Brain microvascular endothelial cell (primary cell): ENCODE measurements around the gene EXOSC9.

Experiments
- DNase-seq: peaks from one replicate; pipeline ENCODE4 v3.0.0-alpha.2; 2020
- H3K27ac ChIP-seq: fragments of 250-450 bp; sonication (Bioruptor Pico); 2 replicates; pipeline ENCODE4 v1.5.1; 2020; ENCODE audit warnings: mild to moderate bottlenecking, moderate library complexity
- H3K27me3 ChIP-seq: fragments of 250-450 bp; sonication (Bioruptor Pico); replicated peaks from 2 replicates; pipeline ENCODE4 v1.5.1; 2020; ENCODE audit warnings: mild to moderate bottlenecking
- H3K36me3 ChIP-seq: fragments of 250-450 bp; sonication (Bioruptor Pico); replicated peaks from 2 replicates; pipeline ENCODE4 v1.5.1; 2020; ENCODE audit warnings: mild to moderate bottlenecking
- H3K4me3 ChIP-seq: 2 replicates; pipeline ENCODE4 v1.5.1; 2011; ENCODE audit warnings: low read depth, mild to moderate bottlenecking, control low read depth, low read length, moderate library complexity
- in situ Hi-C: cut with HindIII; loops from 2 replicates; pipeline ENCODE4 v1.10.0; 2017; ENCODE audit warnings: low sequenced_read_pairs, low pct_ligation_motif_present
- TF ChIP-seq, protein P1 (sequence below): IDR thresholded peaks from 2 replicates; pipeline ENCODE4 v1.5.1; 2011; ENCODE audit warnings: low read depth, mild to moderate bottlenecking, moderate library complexity, low read length, control low read depth, inconsistent platforms; ENCODE audit errors: missing control alignments

The EXOSC9 gene

DNA sequence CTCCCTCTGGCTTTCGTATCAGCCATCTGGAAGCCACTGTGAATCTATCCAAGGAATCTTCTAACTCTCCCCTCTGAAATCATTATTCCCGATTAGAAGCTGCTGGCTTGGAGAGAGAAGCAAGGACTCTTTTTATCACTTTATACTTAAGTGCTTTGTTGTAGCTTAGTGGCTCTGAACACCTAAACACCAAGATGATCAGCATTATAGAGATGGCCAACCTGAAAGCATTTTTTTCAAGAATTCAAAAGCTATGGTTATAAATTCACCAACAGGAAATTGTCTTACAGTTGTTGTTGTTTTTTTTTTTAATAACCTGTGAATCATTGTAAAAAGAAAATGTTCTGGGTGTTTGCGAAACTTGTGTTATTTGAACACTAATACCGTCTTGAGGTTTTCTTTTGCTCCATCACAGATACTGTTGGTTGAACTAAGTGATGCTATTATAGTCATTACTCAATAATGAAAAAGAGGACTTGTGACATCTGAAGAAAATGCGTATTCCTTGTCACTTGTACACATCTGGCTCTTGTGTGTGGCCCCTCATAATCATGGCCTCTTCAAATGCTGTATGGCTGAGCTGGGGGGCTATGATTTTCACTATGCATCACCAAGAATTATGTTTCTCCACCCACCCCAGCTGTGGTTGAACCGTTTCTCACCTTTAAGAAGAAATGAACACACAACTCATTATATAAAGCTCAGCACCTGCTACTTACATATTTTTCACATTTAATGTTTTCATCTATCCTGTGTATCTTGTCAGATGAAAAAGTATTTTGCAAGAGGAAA lies 24.3 kb upstream of the EXOSC9 start:
- Histone ChIP-seq H3K36me3 (no peaks in the 10 kb centered on the region), H3K4me3 (no peak overlapping the region), H3K27ac (no peak overlapping the region), H3K27me3 (no peaks in the 10 kb centered on the region)
- DNase-seq = no peak
- TF ChIP-seq, protein P1, sequence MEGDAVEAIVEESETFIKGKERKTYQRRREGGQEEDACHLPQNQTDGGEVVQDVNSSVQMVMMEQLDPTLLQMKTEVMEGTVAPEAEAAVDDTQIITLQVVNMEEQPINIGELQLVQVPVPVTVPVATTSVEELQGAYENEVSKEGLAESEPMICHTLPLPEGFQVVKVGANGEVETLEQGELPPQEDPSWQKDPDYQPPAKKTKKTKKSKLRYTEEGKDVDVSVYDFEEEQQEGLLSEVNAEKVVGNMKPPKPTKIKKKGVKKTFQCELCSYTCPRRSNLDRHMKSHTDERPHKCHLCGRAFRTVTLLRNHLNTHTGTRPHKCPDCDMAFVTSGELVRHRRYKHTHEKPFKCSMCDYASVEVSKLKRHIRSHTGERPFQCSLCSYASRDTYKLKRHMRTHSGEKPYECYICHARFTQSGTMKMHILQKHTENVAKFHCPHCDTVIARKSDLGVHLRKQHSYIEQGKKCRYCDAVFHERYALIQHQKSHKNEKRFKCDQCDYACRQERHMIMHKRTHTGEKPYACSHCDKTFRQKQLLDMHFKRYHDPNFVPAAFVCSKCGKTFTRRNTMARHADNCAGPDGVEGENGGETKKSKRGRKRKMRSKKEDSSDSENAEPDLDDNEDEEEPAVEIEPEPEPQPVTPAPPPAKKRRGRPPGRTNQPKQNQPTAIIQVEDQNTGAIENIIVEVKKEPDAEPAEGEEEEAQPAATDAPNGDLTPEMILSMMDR = no peak
- in situ Hi-C loops = no loop called here

DNA sequence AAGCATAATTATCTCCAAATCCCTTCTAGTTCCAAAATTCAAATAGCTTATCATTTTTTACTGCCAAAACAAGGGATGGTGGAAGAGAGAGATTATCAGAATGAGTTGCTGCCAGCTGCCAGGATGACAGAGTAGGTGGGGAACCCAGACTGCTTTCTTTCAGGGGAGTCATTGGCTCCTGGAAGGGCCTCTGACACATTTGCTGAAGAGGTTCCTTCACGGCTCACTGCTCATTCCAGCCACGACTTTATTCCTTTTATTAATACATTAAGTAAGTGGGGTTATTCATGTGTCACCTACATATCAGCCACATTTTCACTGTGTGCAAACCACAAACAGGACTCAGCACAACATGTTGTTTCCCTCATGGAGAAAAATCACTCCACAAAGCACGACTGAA lies 23.5 kb upstream of the EXOSC9 start:
- no peak for DNase-seq
- Histone ChIP-seq H3K27me3 (no peaks in the 10 kb centered on the region), H3K36me3 (no peaks in the 10 kb centered on the region), H3K4me3 (no peak overlapping the region), H3K27ac (no peak overlapping the region)
- TF ChIP-seq, protein P1 = no peak
- in situ Hi-C loops = no loop called here

DNA sequence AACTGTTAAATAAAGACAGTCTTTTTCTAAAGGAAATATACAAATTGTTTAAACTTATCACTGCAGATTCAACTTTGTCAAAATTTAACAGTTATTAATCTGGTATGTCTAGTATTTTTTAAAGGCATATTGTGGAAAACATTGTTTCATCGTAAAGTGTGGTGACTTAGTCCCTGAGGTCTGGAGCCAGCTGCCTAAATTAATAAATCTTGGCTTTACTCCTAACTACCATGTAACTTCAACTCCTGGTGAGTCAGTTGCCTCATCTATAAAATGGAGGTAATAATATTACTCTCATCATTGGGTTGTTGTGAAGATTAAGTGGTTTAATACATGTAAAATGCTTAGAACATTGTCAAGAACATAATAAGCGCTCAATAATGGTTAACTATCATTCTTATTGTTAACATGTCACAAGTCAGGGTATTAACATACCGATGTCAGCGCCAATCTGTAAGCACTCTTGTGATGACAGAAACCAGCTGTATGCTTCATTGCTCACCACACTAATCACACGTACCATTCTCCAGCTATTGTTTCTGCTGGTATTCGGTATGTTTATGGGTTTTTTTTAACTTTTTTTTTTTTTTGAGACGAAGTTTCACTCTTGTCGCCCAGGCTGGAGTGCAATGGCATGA lies 22.0 kb upstream of the EXOSC9 start:
- H3K36me3 ChIP-seq = no peaks in the 10 kb centered on the region
- TF ChIP-seq, protein P1 = no peak
- H3K4me3 ChIP-seq = no peak overlapping the region
- in situ Hi-C loops = no loop called here
- H3K27me3 ChIP-seq = no peaks in the 10 kb centered on the region
- DNase-seq = no peak
- no peak overlapping the region for H3K27ac ChIP-seq

DNA sequence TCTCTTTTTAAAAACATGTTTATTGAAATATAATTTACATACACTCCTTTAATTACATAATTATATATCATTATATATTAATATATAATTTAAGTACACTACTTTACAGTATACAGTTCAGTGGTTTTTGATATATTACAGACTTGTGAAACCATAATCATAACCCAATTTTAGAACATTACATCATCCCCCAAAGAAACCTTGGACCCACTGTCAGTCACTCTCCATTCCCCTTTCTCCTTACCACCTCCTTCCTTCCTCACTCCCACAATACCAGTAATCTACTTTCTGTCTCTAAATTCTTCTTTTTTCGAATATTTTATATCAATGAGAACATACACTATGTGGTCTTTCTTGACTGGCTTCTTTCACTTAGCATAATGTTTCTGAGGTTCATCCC lies 17.9 kb upstream of the EXOSC9 start:
- DNase-seq = no peak
- H3K4me3 ChIP-seq = no peak overlapping the region
- in situ Hi-C loops = no loop called here
- no peak overlapping the region for H3K27ac ChIP-seq
- H3K36me3 ChIP-seq = no peaks in the 10 kb centered on the region
- TF ChIP-seq, protein P1 = no peak
- H3K27me3 ChIP-seq = no peaks in the 10 kb centered on the region

DNA sequence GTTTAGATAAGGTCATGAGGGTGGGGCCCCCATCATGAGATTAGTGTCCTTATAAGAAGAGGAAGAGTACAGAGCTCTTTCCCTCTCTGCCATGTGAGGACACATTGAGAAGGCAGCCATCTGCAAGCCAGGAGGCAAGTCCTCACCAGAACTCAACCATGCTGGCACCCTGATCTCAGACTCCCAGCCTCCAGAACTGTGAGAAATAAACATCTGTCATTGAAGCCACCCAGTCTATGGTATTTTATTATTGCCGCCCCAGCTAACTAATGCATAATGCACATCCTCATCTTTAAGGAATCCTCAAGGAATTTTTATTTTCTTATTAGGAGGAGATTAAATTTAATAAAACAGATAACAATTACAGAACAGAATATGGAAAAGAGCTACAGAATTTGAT lies 16.7 kb upstream of the EXOSC9 start:
- Histone ChIP-seq H3K36me3 (no peaks in the 10 kb centered on the region), H3K27me3 (no peaks in the 10 kb centered on the region), H3K4me3 (no peak overlapping the region), H3K27ac (peak overlapping the region; percentile 91)
- no peak for DNase-seq
- TF ChIP-seq, protein P1 = no peak
- in situ Hi-C loops = no loop called here

DNA sequence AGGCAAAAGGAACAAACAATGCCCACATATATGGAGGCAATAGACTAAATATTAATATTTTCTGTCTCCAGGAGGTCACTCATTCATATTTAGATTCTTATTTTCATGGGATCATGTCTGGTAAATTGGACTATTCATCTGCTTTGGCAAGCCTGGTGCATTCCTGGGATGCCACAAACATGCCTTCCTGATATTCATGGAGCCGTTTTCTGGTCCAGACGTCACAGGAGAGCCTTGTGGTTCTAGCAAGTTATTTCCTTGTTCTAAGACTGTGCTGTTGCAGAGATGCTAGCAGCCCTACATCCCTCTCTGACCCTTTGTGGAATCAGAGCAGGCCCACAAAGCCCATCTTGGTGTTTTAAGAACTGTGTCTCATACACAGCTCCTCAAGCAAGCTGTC lies 16.1 kb upstream of the EXOSC9 start:
- peak overlapping the region; percentile 91 for H3K27ac ChIP-seq
- no peak overlapping the region for H3K4me3 ChIP-seq
- in situ Hi-C loops = no loop called here
- H3K36me3 ChIP-seq = no peaks in the 10 kb centered on the region
- DNase-seq = peak; percentile 99
- TF ChIP-seq, protein P1 = no peak
- H3K27me3 ChIP-seq = no peaks in the 10 kb centered on the region
